ENCODE results near the gene SERP1.
A peak's percentile ranks its signal among the peaks of the same experiment; 100 is the strongest.

SERP1 gene

GRCh38 chr3:150546226-150547044 is at the start of gene SERP1, which contains the start of gene EIF2A:
TSS of gene SERP1 (minus strand) at chr3:150546496. CDS start at chr3:150546135, 361 bp downstream.
TSS of gene EIF2A (plus strand) at chr3:150546787. CDS start at chr3:150546803, 16 bp downstream.
- DNase-seq (ENCODE audit: low spot score), result peak; percentile 99

GRCh38 chr3:150594150-150594549 is 47.9 kb upstream of the SERP1 start:
- DNase-seq (ENCODE audit: low spot score), result no peak

- no peak for DNase-seq (ENCODE audit: low spot score)
These were observed 43.5 kb upstream of the SERP1 start for GRCh38 chr3:150589759-150590158.

- no peak for DNase-seq (ENCODE audit: low spot score)
These were observed 41.9 kb upstream of the SERP1 start for GRCh38 chr3:150588027-150588830.

- DNase-seq (ENCODE audit: low spot score), result no peak
These were observed 36.7 kb upstream of the SERP1 start for GRCh38 chr3:150583028-150583427.

- no peak for DNase-seq (ENCODE audit: low spot score)
These were observed 36.3 kb upstream of the SERP1 start for GRCh38 chr3:150582620-150583019.

- DNase-seq (ENCODE audit: low spot score), result no peak
These were observed 34.9 kb upstream of the SERP1 start for GRCh38 chr3:150581174-150581573.

- no peak for DNase-seq (ENCODE audit: low spot score)
These were observed 31.6 kb upstream of the SERP1 start for GRCh38 chr3:150577855-150578254.

- DNase-seq (ENCODE audit: low spot score), result no peak
These were observed 21.0 kb upstream of the SERP1 start for GRCh38 chr3:150567328-150567727.

- no peak for DNase-seq (ENCODE audit: low spot score)
These were observed 17.9 kb upstream of the SERP1 start for GRCh38 chr3:150564243-150564642.

- no peak for DNase-seq (ENCODE audit: low spot score)
These were observed 11.4 kb upstream of the SERP1 start for GRCh38 chr3:150557725-150558124.

- no peak for DNase-seq (ENCODE audit: low spot score)
These were observed 10.5 kb upstream of the SERP1 start for GRCh38 chr3:150556792-150557191.

- no peak for DNase-seq (ENCODE audit: low spot score)
These were observed 9.7 kb upstream of the SERP1 start for GRCh38 chr3:150555859-150556436.

- no peak for DNase-seq (ENCODE audit: low spot score)
These were observed 897 bp upstream of the SERP1 start for GRCh38 chr3:150547045-150547741.

- peak; percentile 32 for DNase-seq (ENCODE audit: low spot score)
These were observed 674 bp downstream of the SERP1 start for GRCh38 chr3:150545419-150546225.

GRCh38 chr3:150544726-150545125 is 1.6 kb downstream of the SERP1 start:
- no peak for DNase-seq (ENCODE audit: low spot score)

GRCh38 chr3:150544041-150544440 is 2.3 kb downstream of the SERP1 start:
- DNase-seq (ENCODE audit: low spot score), result no peak

GRCh38 chr3:150543531-150543930 is 2.8 kb downstream of the SERP1 start:
- DNase-seq (ENCODE audit: low spot score), result no peak

- DNase-seq (ENCODE audit: low spot score), result no peak
These were observed 3.2 kb downstream of the SERP1 start for GRCh38 chr3:150543128-150543527.

- DNase-seq (ENCODE audit: low spot score), result no peak
These were observed 5.3 kb downstream of the SERP1 start for GRCh38 chr3:150540991-150541390.

GRCh38 chr3:150540297-150540696 is 6.0 kb downstream of the SERP1 start:
- DNase-seq (ENCODE audit: low spot score), result no peak
